HL-60 (cell line): ENCODE results near the gene TBC1D4.

ENCODE experiments used
- CTCF ChIP-seq: IDR thresholded peaks from one replicate; pipeline ENCODE4 v1.5.1; 2011; ENCODE audit warnings: low read length, control low read depth, inconsistent platforms; ENCODE audit not compliant: insufficient read depth
- GABPA ChIP-seq: IDR thresholded peaks from 2 replicates; pipeline ENCODE4 v1.6.1; 2012; ENCODE audit warnings: low read depth
- POLR2AphosphoS5 ChIP-seq: IDR thresholded peaks from 2 replicates; pipeline ENCODE4 v1.6.1; 2012; ENCODE audit warnings: low read depth
- SPI1 ChIP-seq: IDR thresholded peaks from 2 replicates; pipeline ENCODE4 v1.6.1; 2012; ENCODE audit warnings: low read depth, mild to moderate bottlenecking, borderline replicate concordance

- TF ChIP-seq CTCF (no peak), POLR2AphosphoS5 (no peak), SPI1 (no peak), GABPA (no peak)
These were observed 32.4 kb upstream of the TBC1D4 start for GRCh38 chr13:75514080-75514995.
